ENCODE measurements around the gene PDCL3.

DNA sequence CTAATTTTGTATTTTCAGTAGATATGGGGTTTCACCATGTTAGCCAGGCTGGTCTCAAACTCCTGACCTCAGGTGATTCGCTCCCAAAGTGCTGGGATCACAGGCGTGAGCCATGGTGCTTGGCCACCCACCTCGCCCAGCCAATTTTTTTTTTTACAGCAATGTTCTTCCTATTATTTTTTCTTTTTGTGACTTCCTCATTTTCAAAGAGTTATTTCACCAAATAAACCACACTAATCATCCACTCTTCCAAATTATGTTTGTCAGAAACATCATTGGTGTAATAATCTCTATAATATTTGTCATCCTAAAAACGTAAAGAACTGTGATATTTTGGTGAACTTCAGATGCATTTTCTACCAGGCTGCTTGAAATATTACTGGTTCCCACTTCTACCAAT lies 16.3 kb upstream of the PDCL3 start:
- TF ChIP-seq, protein P1, sequence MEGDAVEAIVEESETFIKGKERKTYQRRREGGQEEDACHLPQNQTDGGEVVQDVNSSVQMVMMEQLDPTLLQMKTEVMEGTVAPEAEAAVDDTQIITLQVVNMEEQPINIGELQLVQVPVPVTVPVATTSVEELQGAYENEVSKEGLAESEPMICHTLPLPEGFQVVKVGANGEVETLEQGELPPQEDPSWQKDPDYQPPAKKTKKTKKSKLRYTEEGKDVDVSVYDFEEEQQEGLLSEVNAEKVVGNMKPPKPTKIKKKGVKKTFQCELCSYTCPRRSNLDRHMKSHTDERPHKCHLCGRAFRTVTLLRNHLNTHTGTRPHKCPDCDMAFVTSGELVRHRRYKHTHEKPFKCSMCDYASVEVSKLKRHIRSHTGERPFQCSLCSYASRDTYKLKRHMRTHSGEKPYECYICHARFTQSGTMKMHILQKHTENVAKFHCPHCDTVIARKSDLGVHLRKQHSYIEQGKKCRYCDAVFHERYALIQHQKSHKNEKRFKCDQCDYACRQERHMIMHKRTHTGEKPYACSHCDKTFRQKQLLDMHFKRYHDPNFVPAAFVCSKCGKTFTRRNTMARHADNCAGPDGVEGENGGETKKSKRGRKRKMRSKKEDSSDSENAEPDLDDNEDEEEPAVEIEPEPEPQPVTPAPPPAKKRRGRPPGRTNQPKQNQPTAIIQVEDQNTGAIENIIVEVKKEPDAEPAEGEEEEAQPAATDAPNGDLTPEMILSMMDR (IDR thresholded peaks at IDR 0.05), result no peak
- no peak for TF ChIP-seq POLR2A (IDR thresholded peaks at IDR 0.05)
